NCI-H1417 (cell line): ENCODE measurements around the gene OTC.

Source experiments
- DNase-seq, 3 experiments: peaks; one replicate each; lab custom pipeline; 2025; lab: John Stamatoyannopoulos, UW

The OTC gene

GRCh38 chrX:38352362-38352761 is at the start of gene OTC:
Gene OTC, plus strand, starts transcription at chrX:38352604. Its CDS starts 93 bp downstream, at chrX:38352697.
- no peak for DNase-seq

- peak in 1 of 3 experiments; percentile 17 for DNase-seq
Observed at GRCh38 chrX:38304010-38304409, 48.4 kb upstream of the OTC start.

- DNase-seq, result no peak
Observed at GRCh38 chrX:38305971-38306370, 46.4 kb upstream of the OTC start.

- no peak for DNase-seq
Observed at GRCh38 chrX:38311743-38312142, 40.7 kb upstream of the OTC start.

- DNase-seq, result no peak
Observed at GRCh38 chrX:38312436-38312835, 40.0 kb upstream of the OTC start.

- DNase-seq, result no peak
Observed at GRCh38 chrX:38313190-38313589, 39.2 kb upstream of the OTC start.

- no peak for DNase-seq
Observed at GRCh38 chrX:38315186-38315585, 37.2 kb upstream of the OTC start.

- no peak for DNase-seq
Observed at GRCh38 chrX:38318196-38318595, 34.2 kb upstream of the OTC start.

- DNase-seq, result no peak
Observed at GRCh38 chrX:38318606-38319005, 33.8 kb upstream of the OTC start.

- DNase-seq, result no peak
Observed at GRCh38 chrX:38320819-38321218, 31.6 kb upstream of the OTC start.

GRCh38 chrX:38326086-38326485 is 26.3 kb upstream of the OTC start:
- DNase-seq, result peak in 1 of 3 experiments; percentile 43

- peak; percentile 71 to 97 (median 95) for DNase-seq
Observed at GRCh38 chrX:38327007-38327774, 25.2 kb upstream of the OTC start, which contains the start of gene RPGR. Gene RPGR, minus strand, starts transcription at chrX:38327509. Its CDS starts 142 bp downstream, at chrX:38327367.

- DNase-seq, result no peak
Observed at GRCh38 chrX:38327775-38328081, 24.7 kb upstream of the OTC start.

- no peak for DNase-seq
Observed at GRCh38 chrX:38332505-38332904, 19.9 kb upstream of the OTC start.

GRCh38 chrX:38335382-38335781 is 17.0 kb upstream of the OTC start:
- DNase-seq, result peak in 2 of 3 experiments; percentile 8 to 62

GRCh38 chrX:38336538-38337240 is 15.7 kb upstream of the OTC start:
- no peak for DNase-seq

- peak in 2 of 3 experiments; percentile 3 to 50 for DNase-seq
Observed at GRCh38 chrX:38341442-38341841, 11.0 kb upstream of the OTC start.

GRCh38 chrX:38342853-38343778 is 9.3 kb upstream of the OTC start:
- DNase-seq, result no peak

- DNase-seq, result no peak
Observed at GRCh38 chrX:38346150-38346549, 6.3 kb upstream of the OTC start.

GRCh38 chrX:38347136-38347535 is 5.3 kb upstream of the OTC start:
- no peak for DNase-seq

GRCh38 chrX:38351346-38351745 is 1.1 kb upstream of the OTC start:
- no peak for DNase-seq

GRCh38 chrX:38356401-38356800 is 4.0 kb downstream of the OTC start:
- no peak for DNase-seq
